GM21576 (cell line): Measurements from ENCODE around the gene PARD6A.
A peak's percentile ranks its signal among the peaks of the same experiment; 100 is the strongest.

Experiments used
- ATAC-seq: cut with Tn5 transposase; IDR thresholded peaks from one replicate; pipeline ENCODE4 v1.9.1; 2021; ENCODE audit warnings: mild to moderate bottlenecking, moderate library complexity; ENCODE audit not compliant: unreplicated experiment

Gene PARD6A

GRCh38 chr16:67666559-67667452, 6.0 kb downstream of the PARD6A start, which contains the start of the genes C16orf86 and ENKD1:
Gene C16orf86, plus strand, starts transcription at chr16:67666814. Its CDS starts 157 bp downstream, at chr16:67666971.
Gene ENKD1, minus strand, starts transcription at chr16:67666750. Its CDS starts 308 bp downstream, at chr16:67666442.
- ATAC-seq = peak; percentile 52

- ATAC-seq = no peak
Observed at GRCh38 chr16:67667453-67667816, 6.7 kb downstream of the PARD6A start.

GRCh38 chr16:67667817-67668494, 7.2 kb downstream of the PARD6A start:
- peak; percentile 65 for ATAC-seq

- ATAC-seq = no peak
Observed at GRCh38 chr16:67668495-67669157, 7.9 kb downstream of the PARD6A start.

GRCh38 chr16:67669499-67670101, 8.8 kb downstream of the PARD6A start:
- ATAC-seq = no peak

- no peak for ATAC-seq
Observed at GRCh38 chr16:67672306-67672705, 11.5 kb downstream of the PARD6A start.

- no peak for ATAC-seq
Observed at GRCh38 chr16:67672739-67673662, 12.2 kb downstream of the PARD6A start.

GRCh38 chr16:67673712-67674580, 13.2 kb downstream of the PARD6A start:
- ATAC-seq = no peak

- ATAC-seq = no peak
Observed at GRCh38 chr16:67674851-67675578, 14.3 kb downstream of the PARD6A start.

GRCh38 chr16:67675579-67675935, 14.8 kb downstream of the PARD6A start:
- no peak for ATAC-seq

GRCh38 chr16:67675999-67676398, 15.2 kb downstream of the PARD6A start:
- ATAC-seq = no peak

GRCh38 chr16:67676516-67676915, 15.8 kb downstream of the PARD6A start:
- ATAC-seq = no peak

- no peak for ATAC-seq
Observed at GRCh38 chr16:67676939-67677338, 16.2 kb downstream of the PARD6A start.

- no peak for ATAC-seq
Observed at GRCh38 chr16:67677712-67678111, 17.0 kb downstream of the PARD6A start.

GRCh38 chr16:67678354-67679023, 17.7 kb downstream of the PARD6A start:
- no peak for ATAC-seq

- ATAC-seq = no peak
Observed at GRCh38 chr16:67679935-67680897, 19.5 kb downstream of the PARD6A start.

GRCh38 chr16:67683767-67684166, 23.0 kb downstream of the PARD6A start:
- ATAC-seq = no peak
